ENCODE results near the gene KRT35. TPM values are rescaled to one million over a fixed set of nuclear protein-coding genes. Genes with fewer than 3 reads are reported as not detected.

The KRT35 gene
- total and polyA plus RNA-seq, 7 donors = not detected

- no peak for DNase-seq
- Histone ChIP-seq H3K9me3 (no peaks in the 10 kb centered on the region), H3K27ac (no peak overlapping the region), H3K36me3 (no peaks in the 10 kb centered on the region), H3K27me3 (no peaks in the 10 kb centered on the region), H3K4me3 (no peak overlapping the region), H3K4me1 (no peaks in the 10 kb centered on the region)
- intact Hi-C loops (cut with DNase I) = no loop called here
- 87 to 90% methylated on average over 3 of the region's 3 CpGs for WGBS, 2 donors
- TF ChIP-seq CTCF (IDR thresholded peaks at IDR 0.05) (no peak), EP300 (IDR thresholded peaks at IDR 0.05) (no peak), POLR2AphosphoS5 (IDR thresholded peaks at IDR 0.05) (no peak), POLR2A (IDR thresholded peaks at IDR 0.05) (no peak)
Observed at GRCh38 chr17:41456204-41456603, 24.7 kb downstream of the KRT35 start.

GRCh38 chr17:41455236-41455635 lies 25.7 kb downstream of the KRT35 start:
- no peak overlapping the region for H3K4me3 ChIP-seq
- TF ChIP-seq EP300 (IDR thresholded peaks at IDR 0.05) = no peak
- TF ChIP-seq CTCF (IDR thresholded peaks at IDR 0.05) = no peak
- TF ChIP-seq POLR2A (IDR thresholded peaks at IDR 0.05) = no peak
- no peak for TF ChIP-seq POLR2AphosphoS5 (IDR thresholded peaks at IDR 0.05)
- WGBS, 2 donors = 86 to 97% methylated on average over 1 of the region's 1 CpG
- peaks cover 0 to 3% (median 0%) of the 10 kb centered on the region in 3 donors for H3K27me3 ChIP-seq
- no peak for DNase-seq
- no peak overlapping the region for H3K27ac ChIP-seq
- no peaks in the 10 kb centered on the region for H3K9me3 ChIP-seq
- no peaks in the 10 kb centered on the region for H3K4me1 ChIP-seq
- intact Hi-C loops (cut with DNase I) = no loop called here
- H3K36me3 ChIP-seq = no peaks in the 10 kb centered on the region

GRCh38 chr17:41453066-41453465 lies 27.9 kb downstream of the KRT35 start:
- 90% methylated on average over 3 of the region's 3 CpGs for WGBS, 2 donors
- Histone ChIP-seq H3K36me3 (no peaks in the 10 kb centered on the region), H3K4me1 (no peaks in the 10 kb centered on the region), H3K4me3 (no peak overlapping the region), H3K27me3 (peaks cover 0 to 3% (median 0%) of the 10 kb centered on the region in 3 donors), H3K27ac (no peak overlapping the region), H3K9me3 (no peaks in the 10 kb centered on the region)
- intact Hi-C loops (cut with DNase I) = no loop called here
- TF ChIP-seq POLR2AphosphoS5 (IDR thresholded peaks at IDR 0.05) = no peak
- no peak for TF ChIP-seq CTCF (IDR thresholded peaks at IDR 0.05)
- no peak for TF ChIP-seq POLR2A (IDR thresholded peaks at IDR 0.05)
- no peak for TF ChIP-seq EP300 (IDR thresholded peaks at IDR 0.05)
- no peak for DNase-seq

GRCh38 chr17:41452281-41452680 lies 28.7 kb downstream of the KRT35 start:
- H3K9me3 ChIP-seq = no peaks in the 10 kb centered on the region
- intact Hi-C loops (cut with DNase I) = no loop called here
- H3K27ac ChIP-seq = no peak overlapping the region
- no peaks in the 10 kb centered on the region for H3K36me3 ChIP-seq
- peaks cover 0 to 3% (median 0%) of the 10 kb centered on the region in 3 donors for H3K27me3 ChIP-seq
- 50 to 52% methylated on average over 4 of the region's 4 CpGs for WGBS, 2 donors
- no peak for DNase-seq
- TF ChIP-seq CTCF (IDR thresholded peaks at IDR 0.05) = no peak
- no peak for TF ChIP-seq POLR2A (IDR thresholded peaks at IDR 0.05)
- TF ChIP-seq EP300 (IDR thresholded peaks at IDR 0.05) = no peak
- TF ChIP-seq POLR2AphosphoS5 (IDR thresholded peaks at IDR 0.05) = no peak
- no peak overlapping the region for H3K4me3 ChIP-seq
- H3K4me1 ChIP-seq = no peaks in the 10 kb centered on the region

GRCh38 chr17:41451154-41451728 lies 29.7 kb downstream of the KRT35 start:
- Histone ChIP-seq H3K4me3 (no peak overlapping the region), H3K27me3 (peaks cover 0 to 3% (median 0%) of the 10 kb centered on the region in 3 donors), H3K9me3 (no peaks in the 10 kb centered on the region), H3K4me1 (no peaks in the 10 kb centered on the region), H3K36me3 (no peaks in the 10 kb centered on the region), H3K27ac (no peak overlapping the region)
- no peak for DNase-seq
- TF ChIP-seq POLR2AphosphoS5 (IDR thresholded peaks at IDR 0.05) (no peak), EP300 (IDR thresholded peaks at IDR 0.05) (no peak), POLR2A (IDR thresholded peaks at IDR 0.05) (no peak), CTCF (IDR thresholded peaks at IDR 0.05) (no peak)
- intact Hi-C loops (cut with DNase I) = no loop called here
- WGBS, 2 donors = 80 to 86% methylated on average over 2 of the region's 2 CpGs
